ENCODE results near the gene MTFP1. TPM values are rescaled to one million over a fixed set of nuclear protein-coding genes. Genes with fewer than 3 reads are reported as not detected.

The MTFP1 gene
- total and polyA plus RNA-seq, 9 donors, result 1.7 to 10.9 (median 6.3) TPM

DNA sequence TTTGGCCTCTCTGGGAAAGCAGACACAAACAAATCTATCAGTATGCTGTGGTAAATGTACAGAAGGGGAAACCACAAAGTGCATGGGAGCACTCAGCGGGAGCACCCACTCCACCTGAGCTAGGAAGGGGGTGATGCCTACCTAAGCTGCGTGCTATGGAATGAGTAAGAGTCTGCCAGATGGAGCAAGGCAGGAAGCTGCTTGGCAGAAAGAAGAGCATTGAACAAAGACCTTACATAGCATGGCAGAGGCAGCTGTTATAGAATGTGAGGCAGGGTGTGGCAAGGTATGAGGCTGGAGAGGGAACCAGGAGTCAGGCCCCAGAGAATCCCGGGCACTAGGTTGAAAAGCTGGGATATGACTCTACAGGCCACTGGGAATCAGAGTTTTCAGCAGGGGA, 13.8 kb upstream of the MTFP1 start:
- no peak overlapping the region for H3K4me3 ChIP-seq
- H3K9me3 ChIP-seq, result no peaks in the 10 kb centered on the region
- DNase-seq, result no peak
- intact Hi-C loops (cut with DNase I), result no loop called here
- TF ChIP-seq POLR2A (IDR thresholded peaks at IDR 0.05) (no peak), EP300 (IDR thresholded peaks at IDR 0.05) (no peak)
- TF ChIP-seq, protein P1, sequence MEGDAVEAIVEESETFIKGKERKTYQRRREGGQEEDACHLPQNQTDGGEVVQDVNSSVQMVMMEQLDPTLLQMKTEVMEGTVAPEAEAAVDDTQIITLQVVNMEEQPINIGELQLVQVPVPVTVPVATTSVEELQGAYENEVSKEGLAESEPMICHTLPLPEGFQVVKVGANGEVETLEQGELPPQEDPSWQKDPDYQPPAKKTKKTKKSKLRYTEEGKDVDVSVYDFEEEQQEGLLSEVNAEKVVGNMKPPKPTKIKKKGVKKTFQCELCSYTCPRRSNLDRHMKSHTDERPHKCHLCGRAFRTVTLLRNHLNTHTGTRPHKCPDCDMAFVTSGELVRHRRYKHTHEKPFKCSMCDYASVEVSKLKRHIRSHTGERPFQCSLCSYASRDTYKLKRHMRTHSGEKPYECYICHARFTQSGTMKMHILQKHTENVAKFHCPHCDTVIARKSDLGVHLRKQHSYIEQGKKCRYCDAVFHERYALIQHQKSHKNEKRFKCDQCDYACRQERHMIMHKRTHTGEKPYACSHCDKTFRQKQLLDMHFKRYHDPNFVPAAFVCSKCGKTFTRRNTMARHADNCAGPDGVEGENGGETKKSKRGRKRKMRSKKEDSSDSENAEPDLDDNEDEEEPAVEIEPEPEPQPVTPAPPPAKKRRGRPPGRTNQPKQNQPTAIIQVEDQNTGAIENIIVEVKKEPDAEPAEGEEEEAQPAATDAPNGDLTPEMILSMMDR (IDR thresholded peaks at IDR 0.05), result no peak
- no peak overlapping the region for H3K27ac ChIP-seq
- H3K27me3 ChIP-seq, result no peaks in the 10 kb centered on the region
- no peaks in the 10 kb centered on the region for H3K36me3 ChIP-seq
- H3K4me1 ChIP-seq (ENCODE audit: insufficient read depth), result no peaks in the 10 kb centered on the region
- 84 to 89% (median 86%) methylated on average over 3 of the region's 3 CpGs for WGBS, 3 donors

DNA sequence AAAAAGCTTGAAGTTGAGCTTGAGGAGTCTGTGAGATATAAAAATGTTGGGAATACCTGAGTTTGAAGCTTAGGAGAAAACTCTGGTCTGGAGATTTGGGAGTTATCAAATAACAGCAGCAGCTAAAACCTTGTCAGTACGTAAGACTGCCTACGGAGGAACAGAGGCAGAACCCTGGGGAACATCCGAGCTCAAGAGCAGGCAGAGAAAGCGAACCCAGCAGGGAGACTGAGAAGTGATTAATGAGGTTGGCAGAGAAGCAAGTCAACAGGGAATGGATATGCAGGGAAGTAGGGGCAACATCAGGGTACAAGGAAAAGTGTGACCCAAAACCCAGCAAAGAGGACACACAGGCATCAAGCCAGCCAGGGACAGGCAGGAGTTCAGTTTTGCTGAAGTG, 12.6 kb upstream of the MTFP1 start:
- no peak overlapping the region for H3K4me3 ChIP-seq
- no peaks in the 10 kb centered on the region for H3K9me3 ChIP-seq
- 80 to 91% (median 80%) methylated on average over 4 of the region's 4 CpGs for WGBS, 3 donors
- intact Hi-C loops (cut with DNase I), result no loop called here
- H3K27me3 ChIP-seq, result no peaks in the 10 kb centered on the region
- TF ChIP-seq, protein P1 (IDR thresholded peaks at IDR 0.05), result no peak
- TF ChIP-seq POLR2A (IDR thresholded peaks at IDR 0.05), result no peak
- H3K27ac ChIP-seq, result no peak overlapping the region
- H3K36me3 ChIP-seq, result no peaks in the 10 kb centered on the region
- DNase-seq, result no peak
- no peaks in the 10 kb centered on the region for H3K4me1 ChIP-seq (ENCODE audit: insufficient read depth)

DNA sequence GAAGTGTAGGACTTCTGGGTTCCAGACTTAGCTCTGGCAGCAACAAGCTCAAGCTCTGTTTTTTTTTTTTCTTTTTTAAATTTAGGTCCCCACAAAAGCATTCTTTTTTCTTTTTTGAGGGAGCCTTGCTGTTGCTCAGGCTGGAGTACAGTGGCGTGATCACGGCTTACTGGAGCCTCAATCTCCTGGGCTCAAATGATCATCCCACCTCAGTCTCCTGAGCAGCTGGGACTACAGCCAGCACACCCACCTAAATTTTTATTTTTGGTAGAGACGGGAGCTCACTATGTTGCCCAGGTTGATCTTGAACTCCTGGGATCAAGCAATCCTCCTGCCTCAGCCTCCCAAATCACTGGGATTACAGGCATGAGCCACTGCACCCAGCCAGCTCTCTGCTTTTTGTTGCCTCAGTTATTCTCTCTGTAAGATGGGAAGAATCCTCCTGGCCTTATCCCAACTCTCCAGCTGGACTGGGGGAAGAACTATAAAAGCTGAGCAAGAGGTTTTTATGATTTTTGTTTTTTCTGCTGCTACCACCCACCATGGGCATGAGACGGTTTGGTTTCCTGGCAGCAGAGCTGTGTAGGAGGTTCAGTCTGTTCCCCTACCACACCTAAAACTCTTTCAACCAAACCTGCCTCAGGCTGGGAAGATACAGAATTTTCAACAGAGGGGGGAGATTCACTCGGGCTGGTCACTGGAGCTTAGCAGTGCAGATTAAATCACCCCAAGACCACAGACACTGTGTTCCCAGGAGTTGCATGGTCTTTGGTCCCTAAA, 11.6 kb upstream of the MTFP1 start:
- intact Hi-C loops (cut with DNase I), result no loop called here
- no peak for DNase-seq
- H3K9me3 ChIP-seq, result no peaks in the 10 kb centered on the region
- 55 to 63% (median 60%) methylated on average over 5 of the region's 5 CpGs for WGBS, 3 donors
- no peak overlapping the region for H3K27ac ChIP-seq
- no peak overlapping the region for H3K4me3 ChIP-seq
- TF ChIP-seq EP300 (IDR thresholded peaks at IDR 0.05) (no peak), POLR2A (IDR thresholded peaks at IDR 0.05) (no peak)
- TF ChIP-seq, protein P1 (IDR thresholded peaks at IDR 0.05), result no peak
- no peaks in the 10 kb centered on the region for H3K4me1 ChIP-seq (ENCODE audit: insufficient read depth)
- no peaks in the 10 kb centered on the region for H3K27me3 ChIP-seq
- H3K36me3 ChIP-seq, result no peaks in the 10 kb centered on the region

DNA sequence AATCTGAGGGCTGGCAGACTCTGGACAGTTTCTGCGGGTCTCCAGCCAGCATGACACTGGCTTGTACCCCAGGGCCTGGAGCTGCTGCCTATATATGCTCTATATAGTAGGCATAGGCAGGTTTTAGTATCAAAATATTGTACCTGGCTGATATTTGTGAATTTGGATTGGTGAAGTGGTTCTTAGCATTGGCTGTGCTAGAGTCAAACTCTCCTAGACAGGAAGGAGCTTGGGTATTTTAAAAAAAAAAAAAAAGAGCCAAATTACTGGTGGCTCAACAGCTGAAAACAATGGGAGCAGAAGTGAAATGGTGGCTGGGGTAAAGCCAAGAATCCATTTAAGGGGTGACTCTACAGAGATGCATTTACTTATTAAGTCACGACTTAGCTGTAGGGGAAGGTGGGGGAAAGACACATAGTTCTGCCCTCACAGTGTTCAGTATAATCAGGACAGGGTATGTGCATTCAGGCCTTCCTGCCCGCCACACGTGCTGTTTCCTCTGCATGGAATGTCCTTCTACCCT, 11.0 kb upstream of the MTFP1 start:
- Histone ChIP-seq H3K27me3 (no peaks in the 10 kb centered on the region), H3K4me1 (ENCODE audit: insufficient read depth) (no peaks in the 10 kb centered on the region), H3K36me3 (no peaks in the 10 kb centered on the region), H3K9me3 (no peaks in the 10 kb centered on the region), H3K4me3 (no peak overlapping the region), H3K27ac (no peak overlapping the region)
- DNase-seq, result no peak
- intact Hi-C loops (cut with DNase I), result no loop called here
- no peak for TF ChIP-seq POLR2A (IDR thresholded peaks at IDR 0.05)
- TF ChIP-seq, protein P1 (IDR thresholded peaks at IDR 0.05), result no peak
- no peak for TF ChIP-seq EP300 (IDR thresholded peaks at IDR 0.05)
- WGBS, 3 donors, result 82 to 91% (median 86%) methylated on average over 4 of the region's 4 CpGs
